GM12892 (cell line): ENCODE data around the gene SPON1.

Experiments
- POLR2A ChIP-seq: IDR thresholded peaks from 2 replicates; pipeline ENCODE4 v1.6.1; 2011; ENCODE audit warnings: low read depth, low read length, control low read depth
- POLR2AphosphoS5 ChIP-seq: IDR thresholded peaks from 2 replicates; pipeline ENCODE4 v1.6.1; 2011; ENCODE audit warnings: low read depth, low read length, control low read depth
- TAF1 ChIP-seq: IDR thresholded peaks from 2 replicates; pipeline ENCODE4 v1.6.1; 2011; ENCODE audit warnings: low read depth, mild to moderate bottlenecking, control low read depth, low read length, borderline replicate concordance

DNA sequence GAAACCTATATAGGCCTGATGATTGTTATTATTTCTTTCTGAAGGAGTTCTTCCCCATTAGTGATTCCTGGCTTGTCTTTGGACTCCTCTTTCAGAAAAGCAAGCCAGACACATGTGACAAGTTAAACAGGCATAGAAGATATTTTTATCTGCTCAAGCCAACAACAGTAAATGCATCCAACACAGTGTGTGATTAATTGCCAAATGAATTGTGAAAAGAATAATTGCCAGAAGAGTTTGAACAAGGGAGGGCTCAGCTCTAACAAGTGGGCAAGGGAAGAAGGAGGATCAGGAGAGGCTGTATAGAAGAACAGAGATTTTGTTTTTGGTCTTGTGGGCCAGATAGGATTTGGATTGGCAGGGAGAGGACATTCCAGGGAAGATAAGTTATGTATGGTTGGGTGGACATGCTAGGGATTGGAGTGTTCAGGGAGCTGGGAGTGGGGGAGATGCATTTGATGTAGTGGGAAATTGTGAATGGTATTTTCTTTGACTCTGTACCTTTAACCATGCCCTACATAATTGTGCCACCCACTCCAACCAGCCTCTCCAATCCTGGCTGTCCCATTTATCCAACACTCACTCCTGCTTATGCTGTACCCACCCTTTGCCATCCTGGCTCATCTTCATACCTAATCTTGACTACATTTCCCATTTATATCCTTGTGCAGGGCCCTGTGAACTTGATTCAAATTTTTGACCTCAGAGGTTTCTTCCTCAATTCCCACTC is 223.7 kb downstream of the SPON1 start:
- no peak for TF ChIP-seq POLR2AphosphoS5
- no peak for TF ChIP-seq POLR2A
- no peak for TF ChIP-seq TAF1
